ENCODE data around the gene RECQL5. TPM values are rescaled to one million over a fixed set of nuclear protein-coding genes. Genes with fewer than 3 reads are reported as not detected.

Gene RECQL5
- total and polyA plus RNA-seq, 2 donors (not counting 1 experiment from before 2014, with no cell fraction given) = 58.5 to 70.5 TPM

- H3K4me1 Mint-ChIP-seq = no peaks in the 10 kb centered on the region
- Histone ChIP-seq H3K27me3 (replicated peaks in 1 of 4; ENCODE audit: control extremely low read depth in 1 of 4, control insufficient read depth in 3 of 4, insufficient read depth in 4 of 4, low read length in 3 of 4) (no peaks in the 10 kb centered on the region), H3K4me2 (replicated peaks; ENCODE audit: low read depth, low read length, poor library complexity, severe bottlenecking) (no peak overlapping the region), H3K27ac (ENCODE audit: low read length in 2 of 2) (no peak overlapping the region), H2AFZ (ENCODE audit: insufficient read depth, low read depth, low read length, poor library complexity, severe bottlenecking) (no peak overlapping the region), H3K79me2 (ENCODE audit: control insufficient read depth, insufficient read depth, low read length) (no peaks in the 10 kb centered on the region), H3K4me3 (ENCODE audit: control extremely low read depth in 1 of 5, extremely low read depth in 1 of 5, insufficient read depth in 1 of 5, low read depth in 2 of 5, low read length in 4 of 5) (no peak overlapping the region), H3K9me3 (ENCODE audit: control extremely low read depth in 1 of 3, control insufficient read depth in 2 of 3, insufficient read depth in 1 of 3, low read length in 2 of 3) (no peaks in the 10 kb centered on the region), H4K20me1 (ENCODE audit: control insufficient read depth, insufficient read depth, low read length, poor library complexity, severe bottlenecking) (no peaks in the 10 kb centered on the region), H3K9ac (ENCODE audit: low read length) (no peak overlapping the region), H3K36me3 (replicated peaks in 1 of 2; ENCODE audit: control extremely low read depth in 1 of 2, control insufficient read depth in 1 of 2, extremely low read depth in 1 of 2, insufficient read depth in 2 of 2, low read length in 1 of 2) (peaks cover 0 to 6% of the 10 kb centered on the region in 2 experiments), H3K4me1 (ENCODE audit: control insufficient read depth in 2 of 2, insufficient read depth in 2 of 2, low read length in 2 of 2) (no peaks in the 10 kb centered on the region)
- WGBS (ENCODE audit: insufficient coverage) = 92% methylated on average over 15 of the region's 16 CpGs
- TF ChIP-seq EZH2 (IDR thresholded peaks at IDR 0.05; ENCODE audit: borderline replicate concordance, insufficient read depth, low read depth, low read length, poor library complexity, severe bottlenecking) (no peak), CTCF (IDR thresholded peaks at IDR 0.05) (no peak)
- ATAC-seq (ENCODE audit: low read depth) = no peak
- intact Hi-C loops (cut with micrococcal nuclease) = no loop called here
- no peaks in the 10 kb centered on the region for H3K9me3 Mint-ChIP-seq (ENCODE audit: insufficient read depth)
- no peak overlapping the region for H3K4me3 Mint-ChIP-seq
- no peak overlapping the region for H3K27ac Mint-ChIP-seq
- no peak for DNase-seq
- no peaks in the 10 kb centered on the region for H3K27me3 Mint-ChIP-seq
- POLR2A ChIA-PET = no interaction called here
- CTCF ChIA-PET = no interaction called here
These were observed 61.2 kb downstream of the RECQL5 start for GRCh38 chr17:75605790-75606189.

GRCh38 chr17:75604034-75604695 lies 62.8 kb downstream of the RECQL5 start:
- H3K27me3 ChIP-seq (replicated peaks in 1 of 4; ENCODE audit: control extremely low read depth in 1 of 4, control insufficient read depth in 3 of 4, insufficient read depth in 4 of 4, low read length in 3 of 4) = no peaks in the 10 kb centered on the region
- H3K36me3 ChIP-seq (replicated peaks in 1 of 2; ENCODE audit: control extremely low read depth in 1 of 2, control insufficient read depth in 1 of 2, extremely low read depth in 1 of 2, insufficient read depth in 2 of 2, low read length in 1 of 2) = peaks cover 0 to 2% of the 10 kb centered on the region in 2 experiments
- H3K4me3 ChIP-seq (ENCODE audit: control extremely low read depth in 1 of 5, extremely low read depth in 1 of 5, insufficient read depth in 1 of 5, low read depth in 2 of 5, low read length in 4 of 5) = no peak overlapping the region
- no peak overlapping the region for H3K27ac ChIP-seq (ENCODE audit: low read length in 2 of 2)
- WGBS (ENCODE audit: insufficient coverage) = 92% methylated on average over 9 of the region's 12 CpGs
- no peak overlapping the region for H2AFZ ChIP-seq (ENCODE audit: insufficient read depth, low read depth, low read length, poor library complexity, severe bottlenecking)
- H3K79me2 ChIP-seq (ENCODE audit: control insufficient read depth, insufficient read depth, low read length) = no peaks in the 10 kb centered on the region
- no peaks in the 10 kb centered on the region for H3K9me3 ChIP-seq (ENCODE audit: control extremely low read depth in 1 of 3, control insufficient read depth in 2 of 3, insufficient read depth in 1 of 3, low read length in 2 of 3)
- ATAC-seq (ENCODE audit: low read depth) (no peak), DNase-seq (no peak)
- ChIA-PET POLR2A (no interaction called here), CTCF (interaction anchor here (0.9 to 6.9 kb wide), 2 partner anchors 29 to 144 kb away, joined by 4 to 53 read pairs; partner anchors contain the start of gene SMIM5)
- TF ChIP-seq EZH2 (IDR thresholded peaks at IDR 0.05; ENCODE audit: borderline replicate concordance, insufficient read depth, low read depth, low read length, poor library complexity, severe bottlenecking) (no peak), CTCF (IDR thresholded peaks at IDR 0.05) (no peak)
- intact Hi-C loops (cut with micrococcal nuclease) = no loop called here
- Mint-ChIP-seq H3K27ac (no peak overlapping the region), H3K4me3 (no peak overlapping the region), H3K9me3 (ENCODE audit: insufficient read depth) (no peaks in the 10 kb centered on the region), H3K4me1 (no peaks in the 10 kb centered on the region), H3K27me3 (no peaks in the 10 kb centered on the region)
- no peaks in the 10 kb centered on the region for H4K20me1 ChIP-seq (ENCODE audit: control insufficient read depth, insufficient read depth, low read length, poor library complexity, severe bottlenecking)
- no peaks in the 10 kb centered on the region for H3K4me1 ChIP-seq (ENCODE audit: control insufficient read depth in 2 of 2, insufficient read depth in 2 of 2, low read length in 2 of 2)
- H3K4me2 ChIP-seq (replicated peaks; ENCODE audit: low read depth, low read length, poor library complexity, severe bottlenecking) = no peak overlapping the region
- H3K9ac ChIP-seq (ENCODE audit: low read length) = no peak overlapping the region
